ENCODE measurements around the gene RCOR2.

The RCOR2 gene

GRCh38 chr11:63942803-63943202, 25.8 kb upstream of the RCOR2 start:
- TF ChIP-seq SPI1 (IDR thresholded peaks at IDR 0.05; ENCODE audit: low read depth, low read length) (no peak), PAX5 (IDR thresholded peaks at IDR 0.05; ENCODE audit: insufficient read depth, low read length, severe bottlenecking) (no peak), POLR2AphosphoS5 (IDR thresholded peaks at IDR 0.05; ENCODE audit: low read depth, low read length) (no peak), POU2F2 (IDR thresholded peaks at IDR 0.05; ENCODE audit: low read depth, low read length) (no peak)
- no peak for DNase-seq (ENCODE audit: insufficient read length, low spot score)
- FAIRE-seq, result no peak

DNA sequence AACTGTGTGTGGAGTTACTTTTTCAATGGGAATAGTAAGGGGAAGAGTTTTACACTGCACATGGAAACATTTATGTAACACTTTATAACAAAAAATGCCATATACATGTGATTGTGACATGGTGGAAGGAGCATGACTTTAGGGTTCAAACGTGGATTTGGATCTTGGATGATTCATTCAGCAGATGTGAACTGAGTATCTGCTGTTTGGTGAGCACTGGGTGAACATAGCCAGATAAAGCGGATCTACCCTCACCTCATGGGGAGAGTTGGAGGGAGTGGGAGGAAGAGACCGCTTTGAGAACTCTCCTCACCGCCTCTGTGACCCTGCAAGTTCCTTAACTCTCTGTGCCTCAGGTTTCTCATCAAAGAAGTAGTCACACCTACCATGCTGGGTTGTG, 24.9 kb upstream of the RCOR2 start:
- FAIRE-seq, result no peak
- DNase-seq (ENCODE audit: insufficient read length, low spot score), result no peak
- TF ChIP-seq POLR2A (IDR thresholded peaks at IDR 0.05; ENCODE audit: low read depth, low read length) (no peak), POU2F2 (IDR thresholded peaks at IDR 0.05; ENCODE audit: low read depth, low read length) (no peak), TAF1 (IDR thresholded peaks at IDR 0.05; ENCODE audit: low read depth, low read length) (no peak), PAX5 (IDR thresholded peaks at IDR 0.05; ENCODE audit: insufficient read depth, low read length, severe bottlenecking) (no peak), POLR2AphosphoS5 (IDR thresholded peaks at IDR 0.05; ENCODE audit: low read depth, low read length) (no peak), SPI1 (IDR thresholded peaks at IDR 0.05; ENCODE audit: low read depth, low read length) (no peak)

DNA sequence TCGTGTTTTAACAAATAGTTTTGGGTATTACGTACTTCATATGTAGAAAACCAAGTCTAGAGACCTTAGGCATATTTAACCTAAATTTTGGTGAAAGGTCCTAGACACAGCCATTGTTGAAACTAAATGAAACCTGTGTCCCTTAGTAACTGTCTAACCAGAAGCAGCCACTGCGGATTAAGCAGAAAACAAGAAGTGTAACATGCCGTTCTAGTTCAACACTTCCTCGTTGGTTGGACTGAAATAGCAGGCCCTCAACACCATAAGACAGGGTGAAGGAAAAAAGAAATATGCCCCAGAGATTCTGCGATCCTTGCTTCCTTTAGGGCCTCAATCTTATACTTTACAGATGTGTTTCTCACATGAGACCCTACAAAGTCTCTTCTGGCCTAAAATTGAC, 23.8 kb upstream of the RCOR2 start:
- no peak for DNase-seq (ENCODE audit: insufficient read length, low spot score)
- peak; percentile 52 for FAIRE-seq
- no peak for TF ChIP-seq POU2F2 (IDR thresholded peaks at IDR 0.05; ENCODE audit: low read depth, low read length)
- TF ChIP-seq SPI1 (IDR thresholded peaks at IDR 0.05; ENCODE audit: low read depth, low read length), result peak; percentile 75

DNA sequence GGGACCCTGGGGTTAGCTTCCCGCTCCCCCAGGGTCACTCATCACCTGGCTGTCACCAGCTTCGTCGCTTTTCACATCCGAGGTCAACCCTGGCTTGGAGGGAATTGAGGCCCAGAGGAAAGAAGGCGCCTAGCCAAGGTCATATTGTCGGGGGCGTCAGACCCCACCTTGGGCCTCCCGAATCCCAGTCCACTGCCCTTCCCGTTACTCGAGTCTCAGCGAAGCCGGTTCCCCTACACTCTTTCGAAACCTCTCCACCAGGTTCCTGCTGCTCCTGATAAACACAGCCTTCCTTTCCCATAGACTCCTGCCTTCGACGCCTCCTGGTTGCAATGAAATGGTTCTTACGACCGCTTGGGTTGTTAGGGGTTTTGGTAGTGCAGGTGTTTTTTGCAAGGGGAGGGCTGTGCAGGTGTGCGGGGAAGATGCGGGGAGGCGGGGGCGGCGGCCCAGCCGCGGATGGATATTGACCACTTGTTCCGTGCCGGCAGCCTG, 22.5 kb upstream of the RCOR2 start:
- FAIRE-seq, result peak; percentile 50
- no peak for DNase-seq (ENCODE audit: insufficient read length, low spot score)
- TF ChIP-seq TAF1 (IDR thresholded peaks at IDR 0.05; ENCODE audit: low read depth, low read length), result no peak
- TF ChIP-seq POLR2AphosphoS5 (IDR thresholded peaks at IDR 0.05; ENCODE audit: low read depth, low read length), result no peak
- no peak for TF ChIP-seq POLR2A (IDR thresholded peaks at IDR 0.05; ENCODE audit: low read depth, low read length)
- TF ChIP-seq POU2F2 (IDR thresholded peaks at IDR 0.05; ENCODE audit: low read depth, low read length), result no peak

DNA sequence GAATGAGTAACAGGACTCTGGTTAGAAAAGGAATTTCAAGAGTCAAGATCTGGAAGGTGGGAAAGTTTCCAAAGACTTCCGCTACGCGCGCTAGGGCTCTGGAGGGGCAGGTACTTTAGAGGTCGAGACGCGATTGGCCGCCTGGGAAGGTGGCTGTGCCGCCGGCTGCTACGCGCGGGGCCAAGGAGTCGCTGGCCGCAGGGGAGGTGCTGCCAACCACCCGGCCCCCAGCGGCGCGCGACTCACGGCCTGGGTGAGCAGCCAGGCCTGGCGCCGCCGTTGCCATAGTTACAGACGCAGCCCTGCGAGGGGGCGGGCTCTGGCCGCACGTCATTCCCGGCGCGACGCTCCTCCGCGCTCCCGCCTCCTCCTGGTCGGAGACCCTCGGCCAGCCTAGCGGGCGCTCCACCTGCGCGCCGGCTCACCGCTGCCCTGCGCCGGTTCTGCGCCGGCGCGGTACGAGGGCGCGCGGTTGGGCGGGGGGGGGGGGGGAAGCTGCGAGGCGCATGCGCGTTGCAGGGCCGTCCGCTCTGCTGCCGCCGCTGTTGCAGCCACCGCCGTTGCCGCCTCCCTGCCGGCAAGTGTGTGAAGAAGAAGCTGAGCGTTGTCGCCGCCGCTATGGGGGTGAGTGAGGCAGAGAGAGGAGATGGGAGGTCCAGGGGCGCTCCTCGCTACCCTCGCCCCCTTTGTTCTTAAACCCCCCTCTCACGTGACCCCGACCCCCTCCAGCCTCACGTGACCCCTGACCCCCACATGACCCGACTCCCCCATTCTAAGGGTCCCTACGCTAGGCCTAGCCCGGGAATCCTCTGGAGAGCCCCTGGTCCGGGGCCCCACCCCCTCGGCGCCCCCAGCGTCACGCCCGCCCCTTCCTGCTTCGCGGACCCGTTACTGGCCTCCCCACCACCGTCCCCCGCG, 21.8 kb upstream of the RCOR2 start, which contains the start of gene NAA40:
Gene NAA40 (plus strand): TSS at position 524 of the 918 bp plus-strand sequence. CDS start 95 bp downstream, at position 619.
- FAIRE-seq (peak; percentile 96), DNase-seq (ENCODE audit: insufficient read length, low spot score) (peak; percentile 98)
- TF ChIP-seq POLR2A (IDR thresholded peaks at IDR 0.05; ENCODE audit: low read depth, low read length) (peak; percentile 43; the same call in 1 of the 2 replicates), POLR2AphosphoS5 (IDR thresholded peaks at IDR 0.05; ENCODE audit: low read depth, low read length) (0 out of 2 replicates have a peak, but pooled peaks have one; percentile 42), PAX5 (IDR thresholded peaks at IDR 0.05; ENCODE audit: insufficient read depth, low read length, severe bottlenecking) (peak; percentile 32), POU2F2 (IDR thresholded peaks at IDR 0.05; ENCODE audit: low read depth, low read length) (no peak)

- no peak for FAIRE-seq
- no peak for DNase-seq (ENCODE audit: insufficient read length, low spot score)
- TF ChIP-seq SPI1 (IDR thresholded peaks at IDR 0.05; ENCODE audit: low read depth, low read length) (no peak), POLR2A (IDR thresholded peaks at IDR 0.05; ENCODE audit: low read depth, low read length) (no peak), TAF1 (IDR thresholded peaks at IDR 0.05; ENCODE audit: low read depth, low read length) (no peak), PAX5 (IDR thresholded peaks at IDR 0.05; ENCODE audit: insufficient read depth, low read length, severe bottlenecking) (no peak), POLR2AphosphoS5 (IDR thresholded peaks at IDR 0.05; ENCODE audit: low read depth, low read length) (no peak), POU2F2 (IDR thresholded peaks at IDR 0.05; ENCODE audit: low read depth, low read length) (no peak)
These were observed 20.9 kb upstream of the RCOR2 start for GRCh38 chr11:63937713-63938478.

DNA sequence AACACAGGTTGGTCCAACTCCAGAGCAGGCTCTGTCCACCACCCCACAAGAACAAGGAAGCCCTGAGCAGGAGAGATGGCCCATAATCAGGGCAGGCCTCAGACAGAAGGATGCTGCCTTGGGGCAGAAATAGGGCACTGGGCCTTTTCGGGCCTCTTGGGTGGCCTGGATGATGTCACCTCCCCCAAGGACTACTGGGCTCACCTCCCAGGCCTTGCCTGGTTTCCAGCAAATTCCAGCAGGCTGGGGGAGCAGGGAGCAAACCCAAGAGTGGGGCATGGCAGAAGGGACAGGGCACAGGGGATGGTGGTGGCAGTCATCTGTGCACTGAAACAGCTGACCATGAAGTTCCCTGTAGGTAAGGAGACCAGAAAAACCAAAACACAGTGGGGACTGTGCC, 16.5 kb upstream of the RCOR2 start:
- FAIRE-seq (no peak), DNase-seq (ENCODE audit: insufficient read length, low spot score) (no peak)
- TF ChIP-seq POU2F2 (IDR thresholded peaks at IDR 0.05; ENCODE audit: low read depth, low read length) (no peak), POLR2A (IDR thresholded peaks at IDR 0.05; ENCODE audit: low read depth, low read length) (no peak), POLR2AphosphoS5 (IDR thresholded peaks at IDR 0.05; ENCODE audit: low read depth, low read length) (no peak), TAF1 (IDR thresholded peaks at IDR 0.05; ENCODE audit: low read depth, low read length) (no peak), PAX5 (IDR thresholded peaks at IDR 0.05; ENCODE audit: insufficient read depth, low read length, severe bottlenecking) (no peak), SPI1 (IDR thresholded peaks at IDR 0.05; ENCODE audit: low read depth, low read length) (no peak)

DNA sequence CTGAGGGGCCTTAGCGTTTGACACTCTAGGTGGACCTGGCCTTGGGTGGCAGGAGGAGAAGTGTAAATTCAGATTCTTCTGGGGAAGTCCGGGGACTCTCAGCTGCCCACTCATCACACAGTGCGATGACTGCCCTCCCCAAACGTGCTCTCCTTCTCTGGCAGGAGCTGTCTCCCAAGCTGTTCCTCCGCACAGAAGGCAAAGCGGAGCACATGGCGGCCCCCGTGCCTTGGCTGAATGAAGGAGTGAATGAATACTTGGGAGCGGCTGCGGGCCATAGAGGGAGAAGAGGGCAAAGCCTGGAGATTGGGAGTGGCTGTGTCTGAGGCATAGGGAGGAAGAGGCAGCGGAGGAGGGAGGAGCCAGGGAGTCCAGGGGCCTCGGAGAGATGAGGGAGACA, 14.9 kb upstream of the RCOR2 start:
- DNase-seq (ENCODE audit: insufficient read length, low spot score) (no peak), FAIRE-seq (no peak)
- TF ChIP-seq PAX5 (IDR thresholded peaks at IDR 0.05; ENCODE audit: insufficient read depth, low read length, severe bottlenecking) (no peak), POLR2A (IDR thresholded peaks at IDR 0.05; ENCODE audit: low read depth, low read length) (no peak), POU2F2 (IDR thresholded peaks at IDR 0.05; ENCODE audit: low read depth, low read length) (no peak), SPI1 (IDR thresholded peaks at IDR 0.05; ENCODE audit: low read depth, low read length) (no peak), TAF1 (IDR thresholded peaks at IDR 0.05; ENCODE audit: low read depth, low read length) (no peak), POLR2AphosphoS5 (IDR thresholded peaks at IDR 0.05; ENCODE audit: low read depth, low read length) (no peak)

DNA sequence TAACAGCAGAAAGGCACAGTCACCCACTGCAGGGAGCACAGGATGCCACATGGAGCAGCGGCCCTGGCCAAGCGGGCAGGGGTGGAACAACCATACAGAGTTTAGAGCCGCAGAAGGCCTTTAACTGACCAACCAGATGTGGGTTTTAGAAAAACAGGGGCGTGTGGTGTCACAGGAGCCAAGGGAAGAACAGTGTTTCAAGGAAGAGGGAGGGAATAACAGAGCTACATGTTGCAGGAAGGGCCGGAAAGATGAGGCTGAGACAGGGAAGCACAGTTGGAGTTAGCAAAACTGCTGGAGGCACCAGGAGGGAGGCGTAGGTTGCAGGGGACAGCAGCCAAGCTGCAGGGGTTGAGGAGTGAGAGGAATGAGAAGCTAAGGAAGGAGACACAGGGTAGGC, 14.1 kb upstream of the RCOR2 start:
- TF ChIP-seq POU2F2 (IDR thresholded peaks at IDR 0.05; ENCODE audit: low read depth, low read length), result no peak
- TF ChIP-seq POLR2A (IDR thresholded peaks at IDR 0.05; ENCODE audit: low read depth, low read length), result no peak
- TF ChIP-seq PAX5 (IDR thresholded peaks at IDR 0.05; ENCODE audit: insufficient read depth, low read length, severe bottlenecking), result no peak
- no peak for TF ChIP-seq SPI1 (IDR thresholded peaks at IDR 0.05; ENCODE audit: low read depth, low read length)
- no peak for TF ChIP-seq POLR2AphosphoS5 (IDR thresholded peaks at IDR 0.05; ENCODE audit: low read depth, low read length)
- TF ChIP-seq TAF1 (IDR thresholded peaks at IDR 0.05; ENCODE audit: low read depth, low read length), result no peak
- DNase-seq (ENCODE audit: insufficient read length, low spot score) (no peak), FAIRE-seq (no peak)

Measured in GM12891 (cell line).